NCI-H2196 treated with DMSO at 0.1 percent for 48 hours (cell line): ENCODE measurements around the gene CRY1.
"Not testable (repeated sequence)": the region's sequence is repeated elsewhere in the genome, so short reads cannot be mapped to it uniquely, and the experiment has no call there.

ENCODE experiments used
- DNase-seq: peaks from one replicate; lab custom pipeline; 2025; ENCODE audit not compliant: unreplicated experiment; lab: John Stamatoyannopoulos, UW

Gene CRY1

DNA sequence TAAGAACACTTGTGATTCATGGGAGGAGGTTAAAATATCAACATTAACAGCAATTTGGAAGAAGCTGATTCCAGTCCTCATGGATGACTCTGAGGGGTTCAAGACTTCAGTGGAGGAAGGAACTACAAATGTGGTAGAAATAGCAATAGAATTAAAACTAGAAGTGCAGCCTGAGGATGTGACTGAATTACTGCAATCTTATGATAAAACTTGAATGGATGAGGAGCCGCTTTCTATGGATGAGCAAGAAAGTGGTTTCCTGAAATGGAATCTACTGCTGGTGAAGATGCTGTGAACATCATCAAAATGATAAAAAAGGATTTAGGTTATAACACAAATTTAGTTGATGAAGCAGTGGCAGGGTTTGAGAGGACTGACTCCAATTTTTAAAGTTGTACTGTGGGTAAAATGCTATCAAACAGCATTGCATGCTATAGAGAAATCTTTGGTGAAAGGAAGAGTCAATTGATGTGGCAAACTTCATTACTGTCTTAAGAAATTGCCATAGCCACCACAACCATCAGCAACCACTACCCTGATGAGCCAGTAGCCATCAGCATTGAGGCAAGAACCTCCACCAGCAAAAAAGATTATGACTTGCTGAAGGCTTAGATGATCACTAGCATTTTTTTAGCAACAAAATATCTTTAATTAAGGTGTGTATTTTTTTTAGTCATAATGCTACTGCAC is 80.5 kb downstream of the CRY1 start:
- no peak for DNase-seq

DNA sequence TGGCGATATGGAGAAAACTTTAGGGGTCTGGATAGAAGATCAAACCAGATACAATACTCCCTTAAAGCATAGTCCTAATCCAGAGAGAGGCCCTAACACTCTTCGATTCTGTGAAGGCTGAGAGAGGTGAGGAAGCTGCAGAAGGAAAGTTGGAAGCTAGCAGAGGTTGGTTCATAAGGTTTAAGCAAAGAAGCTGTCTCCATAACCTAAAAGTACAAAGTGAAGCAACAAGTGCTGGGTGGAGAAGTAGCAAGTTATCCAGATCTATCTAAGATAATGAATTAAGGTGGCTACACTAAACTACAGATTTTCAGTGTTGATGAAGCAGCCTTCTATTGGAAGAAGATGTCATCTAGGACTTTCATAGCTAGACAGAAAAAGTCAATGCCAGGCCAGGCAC is 81.8 kb downstream of the CRY1 start:
- DNase-seq, result no peak

DNA sequence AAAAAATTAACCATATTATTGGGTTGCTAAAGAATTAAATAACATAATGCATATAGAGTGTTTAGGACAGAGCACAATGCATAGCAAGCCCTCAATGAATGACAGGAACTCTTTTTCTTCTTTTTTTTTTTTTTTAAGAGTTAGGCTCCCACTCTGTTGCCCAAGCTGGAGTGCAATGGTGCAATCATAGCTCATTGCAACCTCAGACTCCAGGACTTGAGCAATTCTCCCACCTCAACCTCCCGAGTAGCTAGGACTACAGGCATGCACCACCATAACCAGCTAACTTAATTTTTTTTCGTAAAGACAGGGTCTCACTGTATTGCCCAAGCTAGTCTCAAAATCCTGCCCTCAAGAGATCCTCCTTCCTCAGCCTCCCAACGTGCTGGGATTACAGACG is 85.9 kb downstream of the CRY1 start:
- DNase-seq, result no peak

DNA sequence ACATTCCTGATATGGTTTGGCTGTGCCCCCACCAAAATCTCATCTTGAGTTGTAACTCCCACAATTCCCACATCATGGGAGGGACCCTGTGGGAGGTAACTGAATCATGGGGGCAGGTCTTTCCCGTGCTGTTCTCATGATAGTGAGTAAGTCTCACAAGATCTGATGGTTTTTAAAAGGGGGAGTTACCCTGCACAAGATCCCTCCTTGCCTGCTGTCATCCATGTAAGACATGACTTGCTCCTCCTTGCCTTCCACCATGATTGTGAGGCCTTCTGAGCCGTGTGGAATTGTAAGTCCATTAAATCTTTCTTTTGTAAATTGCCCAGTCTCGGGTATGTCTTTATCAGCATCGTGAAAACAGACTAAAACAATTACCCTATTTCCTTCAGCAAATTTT is 90.7 kb downstream of the CRY1 start:
- not testable (repeated sequence) for DNase-seq

DNA sequence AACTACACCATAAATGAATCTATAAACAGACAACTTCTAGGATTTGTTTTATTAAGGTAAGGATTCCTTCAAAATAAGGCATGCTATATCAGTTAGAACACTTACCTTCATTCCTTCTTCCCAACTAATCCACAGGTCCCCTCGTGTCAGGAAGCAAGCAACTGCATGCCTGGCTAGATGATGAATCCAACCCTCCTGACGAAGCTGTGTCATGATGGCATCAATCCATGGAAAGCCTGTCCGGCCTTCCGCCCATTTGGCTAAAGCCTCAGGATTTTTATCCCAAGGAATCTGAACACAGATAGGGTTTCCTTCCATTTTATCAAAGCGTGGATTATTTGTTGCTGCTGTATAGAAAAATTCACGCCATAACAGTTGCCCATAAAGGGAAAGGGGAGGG is 93.9 kb downstream of the CRY1 start:
- DNase-seq, result no peak

DNA sequence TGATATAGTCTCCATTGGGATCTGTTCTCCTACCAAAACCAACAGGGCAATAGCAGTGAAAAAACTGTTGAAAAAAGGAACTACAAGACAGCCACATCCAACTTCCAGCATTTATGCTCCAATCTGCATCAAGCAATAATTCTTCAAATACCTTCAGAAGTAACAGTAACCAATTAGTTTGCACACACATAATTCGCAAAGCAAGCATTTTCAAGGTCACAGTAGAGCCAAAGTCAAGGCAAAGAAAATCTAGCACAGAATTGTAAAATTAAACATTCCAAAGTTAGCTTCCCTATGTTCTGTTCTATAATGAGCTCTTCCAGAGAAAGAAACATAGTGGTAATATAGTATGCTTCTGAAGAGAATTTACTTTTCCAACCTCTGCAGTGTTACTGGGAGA is 95.4 kb downstream of the CRY1 start:
- DNase-seq, result no peak

DNA sequence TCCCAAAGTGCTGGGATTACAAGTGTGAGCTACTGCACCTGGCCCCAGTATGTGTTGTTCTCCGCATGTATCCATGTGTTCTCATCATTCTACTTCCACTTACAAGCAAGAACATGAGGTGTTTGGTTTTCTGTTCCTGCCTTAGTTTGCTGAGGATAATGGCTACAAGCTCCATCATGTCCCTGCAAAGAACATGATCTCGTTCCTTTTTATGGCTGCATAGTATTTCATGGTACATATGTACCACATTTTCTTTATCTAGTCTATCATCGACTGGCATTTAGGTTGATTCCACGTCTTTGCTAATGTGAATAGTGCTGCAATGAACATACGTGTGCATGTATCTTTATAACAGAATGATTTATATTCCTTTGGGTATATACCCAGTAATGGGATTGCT is 97.2 kb downstream of the CRY1 start:
- not testable (repeated sequence) for DNase-seq

DNA sequence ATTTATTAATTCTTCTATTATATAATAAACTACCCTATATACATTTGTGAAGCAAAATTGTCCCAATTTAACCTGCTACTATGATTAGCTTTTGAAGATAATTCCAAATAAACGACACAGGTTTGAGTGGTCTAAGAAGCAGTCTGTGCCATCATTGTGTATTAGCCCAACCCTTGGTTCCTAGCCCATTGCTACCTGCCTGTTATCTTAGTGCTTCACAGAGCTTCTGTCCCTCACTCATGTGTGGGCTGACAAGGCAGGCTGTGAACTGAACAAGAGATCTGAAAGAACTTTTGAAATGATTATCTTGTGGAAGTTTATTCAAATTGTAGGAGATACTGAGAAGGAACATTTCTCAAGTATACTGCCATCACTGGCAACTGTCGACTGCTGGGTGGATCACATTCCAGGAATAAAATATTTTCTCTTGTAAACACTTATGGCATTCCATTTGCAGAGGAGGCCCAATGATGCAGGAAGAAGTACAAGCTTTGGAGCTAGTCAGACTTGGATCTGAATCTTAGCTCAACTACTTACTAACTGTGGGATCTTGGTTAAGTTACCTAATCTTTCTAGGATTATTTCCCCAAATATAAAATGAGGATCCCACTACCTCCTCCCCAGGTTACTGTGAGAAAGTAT is 98.6 kb downstream of the CRY1 start:
- DNase-seq, result no peak

DNA sequence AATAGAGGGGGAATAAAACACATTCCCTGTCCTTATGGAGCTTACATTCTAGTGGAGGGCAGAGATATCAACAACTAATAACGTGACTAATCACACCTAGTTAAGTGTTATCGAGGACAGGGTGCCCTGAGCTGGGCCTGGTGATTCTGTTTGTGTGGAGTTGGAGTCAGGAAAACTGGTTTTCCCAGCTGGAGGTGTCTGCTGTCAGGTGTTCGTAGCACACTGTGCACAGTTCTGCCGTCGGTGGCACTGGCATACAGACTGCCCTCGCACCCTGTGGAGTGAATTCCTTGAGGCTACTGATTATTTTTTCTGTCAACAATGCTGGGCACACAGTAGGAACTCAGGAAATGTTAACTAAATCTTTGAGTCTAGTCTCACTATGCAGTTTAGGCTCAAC is 105.5 kb downstream of the CRY1 start:
- DNase-seq, result no peak

DNA sequence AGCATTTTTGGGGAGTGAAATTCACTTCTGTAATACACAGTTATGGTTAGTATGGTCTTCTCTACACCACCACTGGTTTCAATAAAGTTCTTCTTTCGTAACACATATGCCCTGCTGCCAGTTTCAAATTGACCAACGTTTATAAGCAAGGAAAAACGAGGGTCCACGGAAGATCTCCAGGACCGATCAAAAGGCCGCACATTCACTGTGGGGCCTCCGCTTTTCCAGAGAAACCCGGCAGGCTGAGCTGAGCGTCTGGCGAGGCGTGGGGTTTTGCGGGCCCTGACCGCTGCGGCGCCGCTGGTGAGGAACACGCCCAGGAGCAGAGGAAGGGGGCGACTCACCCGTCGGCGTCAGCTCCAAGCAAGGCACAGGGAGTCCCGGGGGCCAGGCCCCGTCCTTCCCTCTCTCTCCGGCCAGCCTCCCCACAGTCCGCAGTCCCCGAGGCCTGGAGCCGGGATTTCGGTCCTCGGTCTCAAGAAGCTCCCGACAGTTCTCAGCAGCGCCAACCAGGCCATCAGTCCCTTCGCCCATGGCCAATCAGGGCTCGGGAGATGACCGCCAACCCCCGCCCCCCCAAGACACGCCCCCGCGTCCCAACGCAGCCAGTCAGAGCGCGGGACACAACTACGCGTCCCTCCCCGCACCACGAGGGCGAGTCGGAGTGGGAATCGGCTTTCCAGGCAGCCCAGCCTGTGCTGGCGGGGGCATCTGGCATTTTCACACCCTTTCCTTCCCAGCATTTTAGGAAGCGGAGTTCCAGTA is 106.5 kb downstream of the CRY1 start, which contains the start of gene MTERF2:
MTERF2 (minus strand) TSS at position 522 of the 765 bp plus-strand sequence. CDS start 8,432 bp downstream, outside the sequence.
- peak; percentile 90 for DNase-seq

DNA sequence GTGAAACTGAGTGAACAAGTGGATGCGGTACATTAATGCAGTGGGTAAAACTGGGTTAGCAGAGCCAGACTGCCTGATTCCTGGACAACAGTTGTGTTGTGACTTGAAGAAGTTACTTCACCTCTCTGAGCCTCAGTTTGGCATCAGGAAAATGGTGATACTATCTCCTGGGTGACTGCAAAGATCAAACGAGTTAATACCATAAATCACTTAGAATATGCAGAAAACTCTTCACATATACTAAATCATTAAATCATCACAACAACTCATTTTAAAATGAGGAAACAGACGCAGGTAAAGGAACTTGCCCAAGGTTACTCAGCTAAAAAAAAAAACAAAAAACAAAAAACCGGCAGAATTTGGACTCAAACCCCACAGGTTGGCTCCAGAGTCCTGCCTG is 107.2 kb downstream of the CRY1 start:
- no peak for DNase-seq

DNA sequence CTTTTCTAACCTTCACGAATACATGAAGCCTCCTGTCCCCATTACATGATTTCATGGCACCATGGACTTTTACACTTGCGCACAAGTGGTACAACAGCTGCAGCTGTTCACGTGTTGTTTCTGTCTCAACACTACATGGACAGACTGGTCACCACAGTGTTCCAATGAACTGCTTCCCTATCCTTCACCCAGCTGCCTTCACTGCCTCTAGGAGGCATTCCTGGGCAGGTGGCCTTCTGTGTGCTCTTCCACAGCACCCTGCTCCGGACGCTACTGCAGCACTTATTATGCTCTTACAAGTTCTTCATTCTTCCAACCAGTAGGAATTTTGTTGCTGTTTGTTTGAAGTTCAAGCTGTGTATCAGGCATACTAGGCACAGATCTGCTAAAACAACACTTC is 107.9 kb downstream of the CRY1 start:
- no peak for DNase-seq

DNA sequence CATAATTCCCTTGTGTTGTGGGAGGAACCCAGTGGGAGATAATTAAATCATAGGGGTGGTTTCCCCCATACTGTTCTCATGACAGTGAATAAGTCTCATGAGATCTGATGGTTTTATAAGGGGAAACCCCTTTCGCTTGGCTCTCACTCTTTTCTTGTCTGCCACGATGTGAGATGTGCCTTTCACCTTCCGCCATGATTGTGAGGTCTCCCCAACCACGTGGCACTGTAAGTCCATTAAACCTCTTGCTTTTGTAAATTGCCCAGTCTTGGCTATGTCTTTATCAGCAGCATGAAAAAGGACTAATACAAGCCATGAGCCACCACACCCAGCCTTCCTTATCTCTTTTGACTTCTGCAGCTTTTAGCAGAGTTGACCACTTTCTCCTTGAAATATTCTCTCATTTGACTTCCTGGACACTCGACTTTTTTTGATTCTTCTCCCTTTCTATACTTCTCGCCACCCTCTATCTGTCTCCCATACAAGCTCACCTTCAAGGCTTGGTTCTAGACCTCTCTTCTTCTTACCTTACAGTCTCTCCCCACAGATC is 108.7 kb downstream of the CRY1 start:
- no peak for DNase-seq

DNA sequence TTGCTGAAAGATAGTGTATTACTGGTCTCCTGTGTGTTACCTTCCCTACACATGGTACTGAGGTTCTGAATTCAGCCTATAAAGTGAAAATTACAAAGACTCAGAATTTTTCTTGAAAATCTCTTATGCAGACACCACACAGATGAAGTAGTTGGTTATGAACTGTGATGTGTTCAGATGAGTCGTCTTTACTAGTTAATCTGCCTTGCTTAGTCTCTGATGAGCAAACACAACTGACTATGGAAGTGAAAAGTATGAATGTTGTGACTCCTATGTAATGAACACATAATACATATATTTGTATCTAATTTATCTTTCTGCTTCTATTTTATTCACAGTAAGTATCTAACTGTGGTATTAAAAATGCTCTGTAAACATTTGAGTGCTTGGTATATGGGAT is 111.1 kb downstream of the CRY1 start:
- no peak for DNase-seq

DNA sequence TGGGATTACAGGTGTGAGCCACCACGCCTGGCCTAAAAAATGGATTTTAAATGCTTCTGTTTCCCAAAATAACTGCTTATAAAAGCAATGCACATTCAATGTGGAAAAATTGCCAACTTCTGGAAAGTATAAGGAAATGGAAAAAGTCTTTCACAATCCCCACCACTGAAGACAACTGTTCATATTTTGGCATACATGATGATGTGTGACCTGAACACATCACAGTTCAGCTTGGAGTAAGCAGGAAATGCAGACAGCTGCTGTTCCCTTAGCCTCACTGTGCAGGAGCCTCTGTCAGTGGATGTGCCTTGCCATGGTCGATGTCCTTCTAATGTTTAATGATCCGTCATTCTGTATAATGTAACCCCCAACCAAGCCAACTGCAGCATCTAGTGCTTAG is 111.6 kb downstream of the CRY1 start:
- DNase-seq, result no peak

DNA sequence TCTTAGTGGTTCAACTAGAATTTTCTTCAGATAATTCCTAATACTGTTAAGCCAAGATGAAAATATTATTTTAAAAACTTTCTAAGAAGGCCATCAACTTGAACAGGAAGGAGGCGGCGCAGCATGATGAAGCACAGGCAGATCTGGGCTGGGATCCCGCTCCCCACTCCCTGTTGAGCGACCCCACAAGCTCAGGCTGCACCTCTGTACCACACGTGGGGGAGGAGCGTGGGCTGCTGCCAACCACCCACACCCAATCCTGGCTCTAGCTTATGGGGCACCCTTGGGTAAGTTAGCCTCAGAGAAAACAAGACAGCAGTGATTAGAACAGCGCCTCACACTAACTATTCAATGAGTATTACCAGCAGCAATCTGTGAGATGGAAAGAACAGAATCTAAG is 112.4 kb downstream of the CRY1 start:
- DNase-seq, result no peak

DNA sequence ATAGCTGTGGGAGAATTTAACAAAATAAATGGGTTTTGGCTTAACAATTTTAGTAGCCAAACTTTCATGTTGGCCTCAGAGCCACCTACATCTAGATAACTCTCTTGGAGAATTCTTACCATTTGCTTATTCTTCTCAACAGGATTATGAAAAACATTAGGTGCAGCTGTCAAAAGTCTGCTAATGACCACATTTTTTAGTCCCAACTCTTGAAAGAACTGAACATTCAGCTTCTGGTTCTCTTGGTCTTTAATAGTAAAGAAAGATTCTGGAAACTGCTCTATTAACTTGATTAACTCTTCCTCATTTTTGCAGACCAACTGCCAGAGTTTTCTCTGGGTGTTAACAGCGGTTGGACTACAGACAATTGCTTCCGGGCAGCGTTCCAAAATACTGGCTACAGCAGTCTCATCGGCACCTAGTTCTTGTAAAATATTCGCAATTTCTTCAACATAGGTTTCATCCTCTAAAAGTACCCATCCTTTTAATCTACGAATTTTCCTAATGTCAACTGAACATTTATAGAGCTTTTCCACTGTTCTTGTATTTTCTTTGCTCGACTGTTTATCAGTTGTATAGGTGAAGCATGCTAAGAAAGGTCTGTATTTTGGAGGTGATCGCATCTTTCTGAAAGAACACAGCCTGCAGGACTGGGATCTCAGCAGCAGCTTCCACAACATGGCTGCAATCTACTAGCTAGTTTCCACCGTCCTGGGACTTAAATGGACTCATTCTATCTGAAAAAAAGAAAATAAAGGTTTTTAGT is 115.1 kb downstream of the CRY1 start:
- peak; percentile 45 for DNase-seq

DNA sequence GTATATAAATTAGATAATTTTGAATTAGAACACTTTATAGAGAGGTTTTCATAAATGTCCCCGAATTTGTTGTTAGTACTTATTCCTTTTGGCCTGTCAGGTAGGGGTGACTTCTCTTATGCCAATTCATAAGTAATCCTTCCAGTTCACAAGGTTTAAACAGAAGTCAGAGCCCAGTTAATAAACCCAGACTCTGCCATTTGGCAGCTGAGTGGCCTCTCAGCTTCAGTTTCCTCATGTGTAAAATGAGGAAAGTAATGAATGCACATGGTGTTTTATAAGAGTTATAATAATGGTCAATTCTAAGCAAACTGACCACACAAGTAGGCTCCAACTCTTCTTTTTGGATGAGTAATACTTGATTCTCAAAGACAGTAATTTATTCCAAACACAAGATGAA is 116.7 kb downstream of the CRY1 start:
- DNase-seq, result no peak

DNA sequence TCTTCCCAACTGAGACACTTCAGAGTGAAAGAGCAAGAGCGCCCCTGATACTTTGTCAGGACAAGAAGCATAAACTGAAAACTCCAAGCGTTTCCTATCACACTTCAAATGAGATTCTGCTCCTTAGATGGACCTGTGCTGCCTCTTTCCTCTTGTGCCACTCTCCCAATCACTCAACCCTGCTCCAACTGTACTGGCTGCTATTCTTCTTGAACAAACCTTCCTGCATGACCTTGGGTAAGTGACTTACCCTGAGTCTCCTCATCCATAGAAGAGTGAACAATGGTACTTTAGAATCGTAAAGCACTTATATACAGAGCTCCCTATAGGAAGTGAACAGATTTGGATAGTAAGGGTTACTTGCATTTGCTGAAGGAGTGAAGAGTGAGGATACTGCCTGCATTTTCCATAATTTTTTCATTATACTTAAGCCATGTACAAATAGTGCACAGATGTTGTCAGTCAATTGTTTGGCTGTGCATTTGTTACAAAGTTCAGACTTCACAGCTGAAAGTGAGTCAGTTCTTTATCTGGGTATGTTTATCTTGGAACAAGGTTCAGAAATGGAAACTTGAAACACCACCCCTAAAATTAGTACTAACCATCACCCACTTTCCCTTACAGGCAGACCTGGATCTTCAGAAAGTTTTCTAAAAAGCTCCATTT is 117.2 kb downstream of the CRY1 start:
- DNase-seq, result no peak

DNA sequence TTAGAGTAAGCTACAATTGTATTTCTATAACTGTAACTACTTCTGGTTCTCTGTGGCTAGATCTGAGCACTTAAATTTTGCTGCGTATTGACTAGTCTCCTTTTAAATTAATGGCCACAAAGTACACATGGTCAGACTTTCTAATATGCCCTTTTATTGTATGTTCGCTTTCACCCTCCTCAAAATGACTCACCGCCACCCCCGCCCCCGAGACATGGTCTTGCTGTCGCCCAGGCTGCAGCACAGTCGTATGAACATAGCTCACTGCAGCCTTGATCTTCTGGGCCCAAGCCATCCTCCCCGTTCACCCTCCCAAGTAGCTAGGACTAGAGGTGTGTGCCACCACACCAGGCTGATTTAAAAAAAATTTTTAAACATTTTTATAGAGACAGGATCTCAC is 118.3 kb downstream of the CRY1 start:
- DNase-seq, result no peak

DNA sequence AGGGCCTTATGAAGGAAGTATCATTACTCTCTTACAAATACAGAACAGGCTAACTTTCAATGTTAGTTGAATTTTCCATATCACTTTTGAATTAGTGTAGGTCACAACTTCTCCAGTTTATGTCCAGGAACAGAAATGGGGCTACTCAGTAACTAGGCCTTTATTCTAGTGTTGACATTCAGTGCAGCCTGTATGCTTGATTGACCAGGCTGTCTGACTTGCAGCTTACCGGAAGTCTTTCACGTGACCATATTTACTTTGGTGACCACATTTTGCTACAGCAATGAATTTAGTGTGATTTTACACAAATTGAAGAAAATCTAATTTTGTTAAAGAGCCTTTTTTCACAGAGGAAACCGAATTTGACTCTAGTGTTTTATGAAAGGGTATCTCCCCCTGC is 118.8 kb downstream of the CRY1 start:
- no peak for DNase-seq
